RCC 7860 (cell line): ENCODE results near the gene GATD1.

Experiments
- DNase-seq: peaks from one replicate; pipeline ENCODE4 v3.0.0-alpha.2; 2015; ENCODE audit warnings: low spot score
- FAIRE-seq: peaks from 2 replicates; lab custom pipeline; 2012; peaks lifted over from hg19 to GRCh38; lab: Jason Lieb, UNC

The GATD1 gene

GRCh38 chr11:729492-730074 is 47.7 kb downstream of the GATD1 start:
- FAIRE-seq (no peak), DNase-seq (no peak)

GRCh38 chr11:728901-729491 is 48.3 kb downstream of the GATD1 start:
- DNase-seq (no peak), FAIRE-seq (no peak)

GRCh38 chr11:727859-728748 is 49.2 kb downstream of the GATD1 start:
- DNase-seq = peak; percentile 97
- FAIRE-seq = peak; percentile 93

- no peak for FAIRE-seq
Observed at GRCh38 chr11:727281-727701, 50.0 kb downstream of the GATD1 start.

GRCh38 chr11:726278-727220 is 50.7 kb downstream of the GATD1 start:
- DNase-seq = no peak
- FAIRE-seq = no peak

More at GRCh38 chr11:727281-727701, 50.0 kb downstream of the GATD1 start:
- no peak for DNase-seq

GRCh38 chr11:725624-726202 is 51.6 kb downstream of the GATD1 start:
- FAIRE-seq = no peak

GRCh38 chr11:724778-725386 is 52.4 kb downstream of the GATD1 start:
- FAIRE-seq (no peak), DNase-seq (no peak)

More at GRCh38 chr11:725624-726202, 51.6 kb downstream of the GATD1 start:
- DNase-seq = no peak

GRCh38 chr11:724049-724777 is 53.1 kb downstream of the GATD1 start:
- FAIRE-seq (no peak), DNase-seq (no peak)

GRCh38 chr11:723120-723883 is 54.0 kb downstream of the GATD1 start:
- DNase-seq (peak; percentile 28), FAIRE-seq (no peak)

GRCh38 chr11:722346-722811 is 54.9 kb downstream of the GATD1 start:
- DNase-seq (no peak), FAIRE-seq (no peak)

- DNase-seq (no peak), FAIRE-seq (no peak)
Observed at GRCh38 chr11:721741-722345, 55.4 kb downstream of the GATD1 start.

GRCh38 chr11:721247-721740 is 56.0 kb downstream of the GATD1 start:
- FAIRE-seq = no peak

GRCh38 chr11:720642-721246 is 56.5 kb downstream of the GATD1 start:
- no peak for FAIRE-seq
- peak; percentile 42 for DNase-seq

More at GRCh38 chr11:721247-721740, 56.0 kb downstream of the GATD1 start:
- no peak for DNase-seq

- FAIRE-seq = no peak
- no peak for DNase-seq
Observed at GRCh38 chr11:720017-720641, 57.2 kb downstream of the GATD1 start.

GRCh38 chr11:719214-720016 is 57.9 kb downstream of the GATD1 start:
- no peak for FAIRE-seq

More at GRCh38 chr11:719214-720016, 57.9 kb downstream of the GATD1 start:
- no peak for DNase-seq
